GM21529 (cell line): ENCODE data around the gene TACC2.
"Not testable (repeated sequence)": the region's sequence is repeated elsewhere in the genome, so short reads cannot be mapped to it uniquely, and the experiment has no call there.

Source experiments
- ATAC-seq: cut with Tn5 transposase; IDR thresholded peaks from one replicate; pipeline ENCODE4 v1.9.1; 2021; ENCODE audit not compliant: unreplicated experiment

TACC2 gene

DNA sequence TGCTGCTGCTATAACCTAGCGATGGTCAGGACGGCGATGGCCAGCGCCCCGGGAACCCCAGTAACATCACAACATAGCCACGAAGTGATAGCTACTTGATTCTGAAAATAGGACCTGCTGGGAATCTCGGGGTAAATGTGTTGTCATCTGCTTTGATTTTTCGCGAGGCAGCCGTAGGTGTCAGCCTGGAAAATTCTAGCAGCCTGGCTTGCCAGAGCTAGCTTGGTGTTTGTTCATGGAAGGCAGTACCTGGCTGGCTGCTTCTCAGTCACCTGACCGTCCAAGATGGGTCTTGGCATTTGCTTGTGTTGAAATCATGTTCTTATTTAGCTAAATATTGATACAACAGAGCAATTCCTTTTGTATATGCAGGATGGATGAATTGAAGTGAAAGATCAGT, 199.7 kb downstream of the TACC2 start:
- no peak for ATAC-seq

DNA sequence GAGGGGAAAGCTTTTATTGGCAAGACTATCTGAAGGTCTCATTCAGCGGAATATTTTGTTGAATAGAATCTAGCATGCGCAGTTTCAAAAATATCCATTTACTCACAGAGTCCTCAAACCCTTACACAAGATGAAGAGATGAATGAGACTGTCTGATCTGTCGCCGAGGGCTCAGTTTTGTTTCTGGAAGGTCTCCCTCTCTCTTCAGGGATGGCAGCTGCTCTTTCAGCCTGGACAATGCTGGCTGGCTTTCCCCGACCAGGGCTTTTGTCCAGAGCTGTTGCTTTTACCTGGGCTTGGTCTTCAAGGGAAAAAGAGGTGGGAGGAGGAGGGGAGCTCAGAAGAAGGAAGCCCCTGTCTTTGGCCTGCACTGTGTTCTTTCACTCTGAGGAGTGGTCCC, 200.2 kb downstream of the TACC2 start:
- ATAC-seq, result no peak

DNA sequence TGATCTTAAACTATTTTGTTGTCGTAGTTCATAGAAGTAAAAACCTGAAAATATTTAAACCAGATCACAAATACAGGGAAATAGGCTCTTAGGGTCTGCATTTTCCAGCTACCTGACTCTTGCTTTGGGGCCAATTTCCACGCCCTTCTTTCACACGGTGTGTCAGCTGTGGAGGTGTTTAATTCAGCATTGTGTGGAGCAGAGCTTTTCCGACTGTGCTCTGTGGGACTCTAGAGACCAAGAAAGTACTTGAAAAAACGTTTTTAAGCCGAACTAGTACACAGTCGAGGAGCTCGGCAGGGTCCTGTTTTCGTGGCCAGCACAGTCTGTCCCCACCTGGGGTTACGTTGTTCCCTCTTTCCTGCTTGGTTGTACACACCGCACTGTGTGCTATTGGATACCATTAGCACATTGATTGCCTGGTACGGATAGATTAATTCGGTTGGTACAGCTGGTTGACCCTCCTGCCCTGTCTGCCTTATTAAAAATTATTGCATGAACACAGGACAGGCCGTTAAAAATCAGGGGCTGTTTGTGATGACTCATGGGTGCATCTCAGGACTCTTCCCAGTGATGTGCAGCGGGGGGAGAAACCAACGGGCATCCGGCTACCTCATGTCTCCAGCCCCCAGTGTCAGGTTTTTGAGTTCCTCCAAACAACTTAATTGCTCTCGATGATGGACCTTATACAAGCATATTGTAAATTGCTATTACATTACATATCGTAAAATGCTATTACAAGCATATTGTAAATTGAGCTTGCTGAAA, 201.4 kb downstream of the TACC2 start:
- ATAC-seq, result no peak

DNA sequence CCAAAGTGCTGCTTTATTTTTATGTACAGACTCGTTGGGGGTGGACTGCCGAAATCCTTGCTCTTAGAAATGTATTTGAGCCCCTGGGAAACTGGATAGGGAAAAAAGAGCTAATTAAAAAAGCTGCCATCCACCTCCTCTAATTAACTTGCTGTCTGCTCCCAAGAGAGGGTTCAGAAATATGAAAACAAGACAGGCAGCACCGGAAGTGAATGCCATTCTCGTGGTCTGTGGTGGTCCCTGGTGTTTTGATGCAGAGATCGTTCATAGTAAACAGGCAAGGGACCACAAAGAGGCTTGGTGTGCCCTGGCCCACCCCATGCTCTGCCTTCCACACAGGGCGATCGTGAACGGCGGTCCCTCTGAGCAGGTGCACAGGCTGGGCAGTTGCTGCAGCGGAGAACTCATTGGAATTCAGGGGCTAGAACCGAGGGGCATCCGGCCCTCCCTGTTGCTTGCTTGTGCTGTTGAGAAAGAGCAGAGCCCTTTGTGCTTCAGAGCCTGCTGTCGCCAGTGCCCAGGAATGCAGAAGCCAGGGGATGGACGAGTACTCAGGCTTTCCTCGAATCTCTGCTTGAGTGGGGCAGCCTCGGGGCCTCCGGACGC, 203.1 kb downstream of the TACC2 start:
- ATAC-seq, result no peak

DNA sequence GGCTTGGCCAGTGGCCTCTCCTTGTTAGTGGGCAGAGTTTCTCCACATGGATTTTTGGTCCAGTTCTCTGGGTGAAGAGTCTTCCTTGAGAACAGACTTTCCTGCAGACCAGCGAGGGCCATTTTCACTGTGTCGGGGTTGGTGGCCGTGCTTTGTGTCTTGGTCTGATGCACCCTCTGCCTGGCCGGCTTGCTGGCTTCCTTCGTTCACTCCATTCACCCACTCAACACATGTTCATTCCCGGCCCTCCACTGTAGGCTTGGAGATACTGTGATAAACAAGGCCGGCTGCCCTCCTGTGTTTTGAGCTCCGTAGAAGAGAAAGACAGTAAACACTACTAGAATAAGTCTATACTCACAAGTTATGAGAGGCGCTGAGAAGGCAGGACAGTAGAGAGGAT, 205.3 kb downstream of the TACC2 start:
- ATAC-seq, result no peak

DNA sequence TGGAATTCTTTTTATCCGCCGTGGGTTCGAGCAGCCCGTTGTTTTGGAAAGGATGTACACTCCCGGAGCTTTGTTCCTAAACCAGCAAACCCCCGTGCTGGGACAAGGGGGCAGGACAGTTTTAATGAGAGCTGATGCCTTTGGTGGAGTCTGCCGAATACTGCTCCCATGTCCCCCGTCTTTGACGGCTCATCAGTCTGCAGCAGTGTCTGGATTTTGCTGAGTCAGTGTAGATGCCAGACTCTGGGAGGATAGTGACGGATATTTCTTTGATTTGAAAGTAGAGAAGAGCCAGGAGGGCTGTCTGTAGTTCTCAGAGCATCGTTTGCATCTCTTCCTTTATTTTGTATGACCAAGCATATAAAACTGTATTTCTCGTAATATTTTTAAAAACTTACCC, 207.3 kb downstream of the TACC2 start:
- ATAC-seq, result no peak

DNA sequence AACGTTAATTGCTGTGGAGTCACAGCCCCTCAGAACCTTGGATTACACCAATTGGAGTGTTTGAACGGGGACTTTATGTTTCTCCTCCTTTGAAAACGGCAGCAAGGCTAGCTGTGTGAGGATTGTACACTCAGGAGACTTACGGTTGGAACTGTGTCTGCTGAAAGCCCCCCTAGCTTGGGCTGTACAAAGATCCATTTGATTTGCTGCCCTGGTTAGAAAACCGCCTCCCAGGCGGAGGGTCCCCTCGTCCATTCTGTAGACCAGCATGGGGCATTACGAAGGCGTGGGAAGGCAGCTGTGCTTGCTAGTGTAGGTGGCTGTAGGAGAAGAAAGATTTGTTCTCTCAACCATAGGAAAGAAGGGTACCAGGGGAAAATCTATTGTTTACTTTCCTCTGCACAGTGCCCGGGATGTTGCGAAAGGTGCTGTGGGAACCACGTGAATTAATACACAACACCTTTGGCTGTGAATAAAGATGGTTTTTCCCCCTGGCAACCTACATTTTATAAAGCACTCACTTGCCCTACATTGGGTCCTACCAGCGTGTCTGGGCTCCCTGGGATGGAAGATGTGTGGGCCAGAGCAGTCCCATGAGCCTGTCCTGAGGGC, 208.8 kb downstream of the TACC2 start:
- no peak for ATAC-seq

DNA sequence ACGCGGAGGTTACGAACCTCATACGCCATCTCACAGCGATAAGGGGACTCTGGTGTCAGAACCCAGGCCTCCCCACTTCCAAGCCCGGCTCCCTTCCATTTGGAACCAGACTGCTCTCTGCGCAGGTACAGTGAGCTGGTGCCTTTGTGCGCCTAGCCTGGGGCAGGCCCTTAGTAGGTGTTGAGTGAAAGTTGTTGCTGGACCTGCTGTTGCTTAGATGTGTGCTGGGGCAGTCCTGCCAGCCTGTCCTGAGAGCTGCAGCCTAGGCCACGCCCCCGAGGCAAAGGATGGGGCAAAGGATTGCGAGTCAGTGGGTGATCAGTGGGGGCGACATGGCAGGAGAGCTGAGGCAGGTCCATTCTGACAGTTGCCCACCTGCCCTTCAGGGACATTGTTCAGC, 209.7 kb downstream of the TACC2 start:
- ATAC-seq, result no peak

DNA sequence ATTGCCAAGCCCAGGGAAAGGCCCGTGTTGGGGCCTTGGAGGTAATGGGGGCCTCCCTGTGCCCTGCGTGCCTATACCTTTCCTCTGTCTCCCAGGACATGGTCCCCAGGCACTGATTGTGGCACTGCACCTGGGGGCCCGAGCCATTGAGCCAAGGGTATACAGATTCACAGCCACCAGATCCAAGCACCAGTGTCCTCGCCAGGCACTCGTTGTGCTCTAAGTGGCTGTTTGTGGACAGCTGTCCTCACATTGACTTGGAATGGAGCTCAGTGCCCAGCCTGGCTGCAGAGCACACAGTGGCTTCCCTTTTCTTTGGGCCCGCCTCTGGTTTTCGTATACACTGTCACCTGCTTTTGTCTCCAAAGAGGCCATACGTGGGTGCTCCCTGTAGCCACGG, 210.1 kb downstream of the TACC2 start:
- no peak for ATAC-seq

DNA sequence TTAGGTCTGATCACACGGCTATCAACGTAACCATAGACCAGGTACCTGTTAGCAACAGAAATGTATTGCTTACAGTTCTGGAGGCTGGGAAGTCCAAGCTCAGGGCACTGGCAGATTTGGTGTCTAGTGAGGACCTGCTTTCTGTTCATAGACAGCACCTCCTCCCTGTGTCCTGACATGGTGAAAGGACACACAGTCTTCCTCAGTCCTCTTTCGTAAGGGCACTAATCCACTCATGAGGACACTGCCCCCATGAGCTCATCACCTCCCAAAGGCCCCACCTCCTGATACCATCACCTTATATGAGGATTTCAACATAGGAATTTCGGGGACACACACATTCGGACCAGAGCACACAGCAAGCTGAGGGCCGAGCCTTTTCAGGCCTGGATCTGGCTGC, 210.7 kb downstream of the TACC2 start:
- ATAC-seq, result no peak

DNA sequence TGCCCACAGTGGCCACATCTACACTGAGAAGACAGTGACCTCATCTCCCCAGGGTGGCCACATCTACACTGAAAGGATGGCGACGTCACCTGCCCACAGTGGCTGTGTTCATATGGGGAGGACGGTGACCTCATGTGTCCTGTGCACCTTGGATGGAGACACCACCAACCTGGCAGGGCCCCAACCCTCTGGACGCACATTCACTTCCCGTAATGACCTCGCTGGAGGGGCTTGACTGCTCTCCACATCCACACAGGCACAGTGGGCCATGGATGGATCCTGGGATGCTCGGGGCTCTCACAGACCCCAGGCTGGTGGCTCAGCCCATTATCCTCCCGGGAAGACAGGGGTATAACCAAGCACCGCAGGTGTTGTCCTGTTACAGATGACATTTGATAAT, 212.4 kb downstream of the TACC2 start:
- ATAC-seq, result no peak

DNA sequence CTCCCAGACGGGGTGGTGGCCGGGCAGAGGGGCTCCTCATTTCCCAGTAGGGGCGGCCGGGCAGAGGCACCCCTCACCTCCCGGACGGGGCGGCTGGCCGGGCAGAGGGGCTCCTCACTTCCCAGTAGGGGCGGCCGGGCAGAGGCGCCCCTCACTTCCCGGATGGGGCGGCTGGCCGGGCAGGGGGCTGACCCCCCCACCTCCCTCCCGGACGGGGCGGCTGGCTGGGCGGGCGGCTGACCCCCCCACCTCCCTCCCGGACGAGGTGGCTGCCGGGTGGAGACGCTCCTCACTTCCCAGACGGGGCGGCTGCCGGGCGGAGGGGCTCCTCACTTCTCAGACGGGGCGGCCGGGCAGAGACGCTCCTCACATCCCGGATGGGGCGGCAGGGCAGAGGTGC, 214.2 kb downstream of the TACC2 start:
- ATAC-seq, result not testable (repeated sequence)

DNA sequence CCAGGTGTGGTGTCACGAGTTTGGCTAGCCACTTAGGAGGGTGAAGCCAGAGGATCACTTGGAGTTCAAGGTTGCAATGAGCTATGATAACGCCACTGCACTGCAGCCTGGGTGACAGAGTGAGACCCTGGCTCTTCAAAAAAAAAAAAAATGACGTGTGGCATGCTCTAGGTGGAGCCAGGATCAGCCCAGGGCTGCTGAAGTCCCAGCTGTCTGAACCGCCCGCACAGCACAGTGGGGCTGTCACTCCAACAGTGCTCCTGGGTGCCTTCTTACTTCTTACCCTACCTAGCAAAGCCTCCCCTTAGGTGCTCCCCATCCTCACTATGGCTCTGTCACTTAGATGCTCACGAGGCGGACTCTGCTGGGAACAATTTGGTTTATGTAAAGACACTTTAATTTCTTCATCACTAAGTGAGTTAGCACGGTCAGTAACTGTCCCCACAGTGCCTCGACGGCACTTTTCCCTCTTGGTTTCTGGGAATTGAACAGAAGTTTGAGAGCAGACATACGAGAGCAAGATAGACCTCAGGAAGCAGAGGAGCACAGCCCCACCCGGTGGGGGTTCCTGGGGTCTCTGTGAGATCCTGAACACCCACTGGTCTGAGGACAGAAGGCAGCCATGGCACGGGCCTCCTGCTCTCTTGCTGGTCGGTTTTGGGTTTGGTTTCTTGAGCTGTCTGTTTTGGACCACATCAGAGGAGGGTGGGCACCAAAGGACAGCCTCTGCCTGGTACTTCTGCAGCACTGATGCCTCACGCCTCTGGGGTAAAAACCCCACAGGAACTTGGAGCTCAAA, 215.9 kb downstream of the TACC2 start:
- no peak for ATAC-seq

DNA sequence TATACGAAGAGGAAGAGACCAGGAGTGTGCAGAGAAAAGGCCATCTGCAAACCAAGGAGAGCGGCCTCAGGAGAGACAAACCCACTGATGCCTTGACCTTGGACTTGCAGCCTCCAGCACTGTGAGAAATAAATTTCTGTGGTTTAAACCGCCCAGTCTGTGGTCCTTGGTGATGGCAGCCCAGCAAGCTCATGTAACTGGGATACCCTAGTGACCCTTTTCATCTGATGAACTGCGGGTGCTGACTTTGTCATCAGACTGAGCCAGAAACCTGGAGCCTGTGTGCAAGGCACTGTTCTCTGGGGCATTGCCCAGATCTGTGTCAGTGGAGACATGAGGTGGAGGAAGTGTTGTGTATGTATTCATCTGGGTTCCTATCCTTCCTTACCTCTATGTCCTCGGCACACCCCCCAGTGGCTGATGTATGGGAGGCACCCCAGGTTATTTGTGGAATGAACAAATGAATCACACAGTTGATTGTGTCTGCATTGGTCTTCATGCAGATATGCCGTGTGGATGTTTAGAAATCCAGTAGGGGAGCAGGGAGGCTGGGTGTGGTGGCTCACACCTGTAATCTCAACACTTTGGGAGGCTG, 217.6 kb downstream of the TACC2 start:
- no peak for ATAC-seq

DNA sequence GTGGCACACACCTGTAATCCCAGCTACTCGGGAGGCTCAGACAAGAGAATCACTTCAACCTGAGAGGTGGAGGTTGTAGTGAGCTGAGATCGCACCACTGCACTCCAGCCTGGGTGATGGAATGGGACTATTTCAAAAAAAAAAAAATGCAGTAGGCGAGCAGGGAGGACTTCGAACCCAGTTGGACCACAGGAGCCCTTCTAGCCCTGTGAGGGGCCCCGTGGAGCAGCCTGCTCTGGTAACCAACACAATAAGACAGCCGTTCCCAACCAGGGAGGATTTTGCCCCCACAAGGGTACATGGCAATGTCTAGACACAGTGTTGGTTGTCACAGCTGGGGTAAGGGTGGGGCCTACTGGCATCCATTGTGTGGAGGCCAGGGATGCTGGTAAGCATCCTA, 218.2 kb downstream of the TACC2 start:
- ATAC-seq, result no peak

DNA sequence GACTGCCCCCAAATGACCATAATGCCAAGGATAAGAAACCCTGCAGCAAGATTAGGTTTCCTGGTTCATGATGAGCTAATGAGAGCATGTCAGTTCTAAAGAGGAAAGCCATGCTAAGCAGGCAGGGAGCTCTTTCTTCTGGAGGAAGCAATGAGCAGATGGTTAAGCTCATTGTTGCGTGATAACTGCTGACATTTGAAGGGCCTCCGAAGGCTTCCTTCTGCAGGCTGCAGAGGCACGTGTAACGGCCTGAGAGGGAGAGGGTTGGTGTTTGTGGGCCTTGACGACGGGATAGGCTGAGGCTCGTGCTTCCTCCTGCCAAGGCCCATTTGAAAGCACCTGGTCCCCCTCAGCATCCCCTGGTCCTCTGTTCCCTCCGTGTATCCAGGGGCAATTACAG, 218.6 kb downstream of the TACC2 start:
- ATAC-seq, result no peak

DNA sequence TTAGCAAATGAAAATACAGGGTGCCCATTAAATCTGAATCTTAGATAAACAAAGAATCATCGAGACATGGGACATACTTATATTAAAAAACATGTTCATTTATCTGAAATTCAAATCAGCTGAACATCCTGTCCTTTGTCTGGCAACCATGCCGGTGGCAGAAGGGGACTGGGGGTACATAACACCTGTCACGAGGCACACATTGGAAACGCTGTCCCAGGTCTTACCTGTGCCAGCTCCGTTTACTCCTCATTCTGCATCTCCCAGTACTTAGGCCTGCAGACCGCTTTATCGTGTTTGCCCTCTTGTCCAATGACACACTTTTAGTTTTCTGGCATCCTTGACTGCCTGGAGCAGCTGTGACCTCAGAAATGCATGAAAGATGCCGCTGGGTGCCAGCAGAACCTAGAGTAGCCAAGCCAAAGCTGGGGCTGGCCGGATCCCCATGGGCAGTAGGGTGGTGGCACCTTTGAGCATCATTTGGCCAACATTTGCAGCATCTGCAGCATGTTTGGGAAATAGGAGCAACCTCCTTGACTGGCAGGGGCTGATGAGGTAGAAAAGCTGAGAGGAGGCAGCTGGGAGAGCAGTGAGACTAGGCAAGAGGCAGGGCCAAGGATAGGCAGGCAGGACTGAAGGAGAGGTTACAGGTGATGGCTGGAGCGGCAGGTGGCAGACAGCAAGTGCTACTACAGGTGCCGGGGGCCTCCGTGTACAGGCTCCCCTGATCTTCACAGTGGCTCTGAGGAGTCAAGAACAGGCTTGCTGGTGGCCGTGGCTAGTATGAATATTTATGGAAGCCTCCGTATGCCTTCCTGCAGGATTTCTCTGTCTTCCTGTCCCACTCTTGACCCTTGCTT, 219.8 kb downstream of the TACC2 start:
- no peak for ATAC-seq

DNA sequence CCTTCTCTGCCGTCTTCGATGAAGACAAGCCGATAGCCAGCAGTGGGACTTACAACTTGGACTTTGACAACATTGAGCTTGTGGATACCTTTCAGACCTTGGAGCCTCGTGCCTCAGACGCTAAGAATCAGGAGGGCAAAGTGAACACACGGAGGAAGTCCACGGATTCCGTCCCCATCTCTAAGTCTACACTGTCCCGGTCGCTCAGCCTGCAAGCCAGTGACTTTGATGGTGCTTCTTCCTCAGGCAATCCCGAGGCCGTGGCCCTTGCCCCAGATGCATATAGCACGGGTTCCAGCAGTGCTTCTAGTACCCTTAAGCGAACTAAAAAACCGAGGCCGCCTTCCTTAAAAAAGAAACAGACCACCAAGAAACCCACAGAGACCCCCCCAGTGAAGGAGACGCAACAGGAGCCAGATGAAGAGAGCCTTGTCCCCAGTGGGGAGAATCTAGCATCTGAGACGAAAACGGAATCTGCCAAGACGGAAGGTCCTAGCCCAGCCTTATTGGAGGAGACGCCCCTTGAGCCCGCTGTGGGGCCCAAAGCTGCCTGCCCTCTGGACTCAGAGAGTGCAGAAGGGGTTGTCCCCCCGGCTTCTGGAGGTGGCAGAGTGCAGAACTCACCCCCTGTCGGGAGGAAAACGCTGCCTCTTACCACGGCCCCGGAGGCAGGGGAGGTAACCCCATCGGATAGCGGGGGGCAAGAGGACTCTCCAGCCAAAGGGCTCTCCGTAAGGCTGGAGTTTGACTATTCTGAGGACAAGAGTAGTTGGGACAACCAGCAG, 221.7 kb downstream of the TACC2 start:
- no peak for ATAC-seq

DNA sequence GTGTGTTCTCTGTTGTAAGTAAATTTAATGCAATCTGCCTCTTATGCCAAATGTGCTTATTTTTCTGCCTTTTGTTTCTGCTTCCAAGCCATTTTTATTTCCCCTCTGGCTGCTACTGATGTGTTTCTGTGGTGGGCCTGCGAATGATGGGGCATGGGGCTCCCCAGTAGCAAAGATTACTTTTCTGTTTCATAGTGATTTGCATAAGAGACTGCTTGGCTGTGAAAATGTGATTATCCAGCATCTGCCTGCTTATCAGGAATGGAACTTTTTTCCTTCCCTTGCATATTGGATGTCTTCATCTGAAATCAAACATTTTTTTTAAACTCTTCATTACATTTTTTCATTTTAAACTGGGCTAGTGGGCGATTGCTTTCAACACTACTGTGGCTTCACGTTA, 224.4 kb downstream of the TACC2 start:
- ATAC-seq, result no peak

DNA sequence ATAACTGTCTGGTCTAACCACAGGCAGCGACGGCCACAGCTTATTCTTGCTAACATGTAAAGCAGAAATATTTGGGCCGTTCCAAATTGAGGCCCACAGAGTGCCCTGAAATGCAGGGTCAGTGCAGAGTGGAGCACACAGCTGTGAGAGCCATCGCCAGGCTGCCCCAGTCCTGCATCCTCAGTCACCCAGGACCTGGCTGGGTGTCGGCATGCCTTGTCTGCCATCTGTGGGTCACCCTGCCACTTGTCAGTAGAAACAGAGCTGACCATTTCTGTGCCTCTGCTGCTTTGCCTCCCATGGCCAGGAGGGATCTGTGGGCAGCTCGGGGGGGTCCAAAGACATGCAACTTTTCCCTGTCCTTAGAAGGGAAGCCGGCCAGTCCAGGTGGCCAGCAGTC, 224.8 kb downstream of the TACC2 start:
- ATAC-seq, result no peak
